GM12878 (cell line): ENCODE measurements around the gene DBR1. TPM values are rescaled to one million over a fixed set of nuclear protein-coding genes. Genes with fewer than 3 reads are reported as not detected.

ENCODE experiments used
- BMI1 ChIP-seq: fragments of 450-650 bp; IDR thresholded peaks from 2 replicates; pipeline ENCODE4 v1.6.1; 2016; ENCODE audit warnings: mild to moderate bottlenecking, moderate library complexity, borderline replicate concordance
- CBX5 ChIP-seq: sonication (generic); IDR thresholded peaks from 2 replicates; pipeline ENCODE4 v1.6.1; 2016; ENCODE audit warnings: low read depth, moderate library complexity, mild to moderate bottlenecking, inconsistent platforms
- CHD1 ChIP-seq: IDR thresholded peaks from 2 replicates; pipeline ENCODE4 v1.6.1; 2012; ENCODE audit warnings: low read depth, low read length, improper control_type of control experiment
- CUX1 ChIP-seq: IDR thresholded peaks from 2 replicates; pipeline ENCODE4 v1.6.1; 2012; ENCODE audit warnings: improper control_type of control experiment, low read depth, low read length; ENCODE audit not compliant: insufficient replicate concordance
- DPF2 ChIP-seq: fragments of 450-650 bp; IDR thresholded peaks from 2 replicates; pipeline ENCODE4 v1.6.1; 2017; ENCODE audit warnings: mild to moderate bottlenecking
- EGR1 ChIP-seq, 2 experiments: IDR thresholded peaks; 1 replicate in 1 of 2; 2 replicates in 1 of 2; pipeline ENCODE4 v1.6.1; 2011 to 2012; ENCODE audit warnings: low read depth in 2 of 2, low read length in 2 of 2, borderline replicate concordance in 1 of 2, mild to moderate bottlenecking in 1 of 2, moderate library complexity in 1 of 2
- EP300 ChIP-seq, 2 experiments: fragments of 150-350 bp in 1 of 2; IDR thresholded peaks; 2 replicates each; pipeline ENCODE4 v1.6.1; 2011 to 2012; ENCODE audit warnings: low read depth in 2 of 2, low read length in 2 of 2, borderline replicate concordance in 1 of 2, improper control_type of control experiment in 1 of 2, inconsistent platforms in 1 of 2; ENCODE audit not compliant: control insufficient read depth in 1 of 2
- HSF1 ChIP-seq: fragments of 150-350 bp; IDR thresholded peaks from 2 replicates; pipeline ENCODE4 v1.6.1; 2014; ENCODE audit warnings: mild to moderate bottlenecking, low read depth, low read length
- JUND ChIP-seq: IDR thresholded peaks from 2 replicates; pipeline ENCODE4 v1.6.1; 2012; ENCODE audit warnings: low read depth, mild to moderate bottlenecking, low read length, improper control_type of control experiment, moderate library complexity
- MEF2B ChIP-seq: fragments of 450-650 bp; IDR thresholded peaks from 2 replicates; pipeline ENCODE4 v1.6.1; 2018; ENCODE audit warnings: mild to moderate bottlenecking, moderate library complexity; ENCODE audit not compliant: partially characterized antibody, poor library complexity, severe bottlenecking
- MTA2 ChIP-seq: fragments of 450-650 bp; IDR thresholded peaks from 2 replicates; pipeline ENCODE4 v1.6.1; 2016; ENCODE audit warnings: low read depth, mild to moderate bottlenecking, moderate library complexity
- RBBP5 ChIP-seq: fragments of 200-600 bp; sonication (generic); conservative IDR thresholded peaks from 2 replicates; pipeline ENCODE4 v1.6.1; 2016
- RFX5 ChIP-seq: IDR thresholded peaks from 2 replicates; pipeline ENCODE4 v1.6.1; 2011; ENCODE audit warnings: low read depth, low read length, improper control_type of control experiment
- SIN3A ChIP-seq: IDR thresholded peaks from 2 replicates; pipeline ENCODE4 v1.6.1; 2012; ENCODE audit warnings: low read depth, low read length, improper control_type of control experiment
- SPI1 ChIP-seq: IDR thresholded peaks from 2 replicates; pipeline ENCODE4 v1.6.1; 2011; ENCODE audit warnings: low read depth, mild to moderate bottlenecking, low read length, moderate library complexity, borderline replicate concordance; ENCODE audit not compliant: insufficient read depth
- SUZ12 ChIP-seq: fragments of 200-600 bp; sonication (generic); IDR thresholded peaks from one replicate; pipeline ENCODE4 v1.6.1; 2018; ENCODE audit warnings: antibody characterized with exemption, mild to moderate bottlenecking; ENCODE audit not compliant: unreplicated experiment
- TARDBP ChIP-seq: IDR thresholded peaks from 2 replicates; pipeline ENCODE4 v1.6.1; 2016; ENCODE audit warnings: borderline replicate concordance
- ZNF207 ChIP-seq: fragments of 450-650 bp; IDR thresholded peaks from 2 replicates; pipeline ENCODE4 v1.6.1; 2014; ENCODE audit warnings: antibody characterized with exemption, mild to moderate bottlenecking, borderline replicate concordance
- ZNF24 ChIP-seq: fragments of 450-650 bp; IDR thresholded peaks from 2 replicates; pipeline ENCODE4 v1.6.1; 2017; ENCODE audit warnings: antibody characterized with exemption, mild to moderate bottlenecking
- polyA plus RNA-seq, 11 experiments: library from polyadenylated mRNA; depleted of rRNA in 4 of 11; unstranded in 6 of 11; stranded (reverse) in 5 of 11; fragments of >200 nt; fragmentation: Nextera tagmentation in 4 of 11; fragmentation: Illumina TruSeq in 1 of 11; extraction: Ambion mirVana in 4 of 11; extraction: Trizol in 1 of 11; gene quantifications; 1 replicate in 1 of 11; 2 replicates in 10 of 11; pipeline versions ENCODE4 v1.2.1 to v1.2.3, GENCODE V29; 2011 to 2016; ENCODE audit warnings: inconsistent platforms in 2 of 11, missing spikeins in 2 of 11, low read depth in 1 of 11
- total RNA-seq, 4 experiments: library from RNA; depleted of rRNA in 3 of 4; stranded (reverse); fragments of >200 nt in 3 of 4; fragmentation: Illumina TruSeq in 1 of 4; extraction: Trizol in 1 of 4; gene quantifications; 2 replicates each; pipeline versions ENCODE4 v1.2.1 to v1.2.3, GENCODE V29; 2013 to 2021
- TF ChIP-seq, protein P1 (sequence below): IDR thresholded peaks from 2 replicates; pipeline ENCODE4 v1.6.1; 2012; ENCODE audit warnings: low read length, inconsistent platforms
- TF ChIP-seq, protein P2 (sequence below): IDR thresholded peaks from 2 replicates; pipeline ENCODE4 v1.6.1; 2012; ENCODE audit warnings: low read depth, low read length, improper control_type of control experiment

Gene DBR1
- total and polyA plus RNA-seq, 10 of the 15 experiments (the other 5 are each of a cell fraction or from before 2014, with no cell fraction given), result 4.1 to 17.3 (median 15.8) TPM

DNA sequence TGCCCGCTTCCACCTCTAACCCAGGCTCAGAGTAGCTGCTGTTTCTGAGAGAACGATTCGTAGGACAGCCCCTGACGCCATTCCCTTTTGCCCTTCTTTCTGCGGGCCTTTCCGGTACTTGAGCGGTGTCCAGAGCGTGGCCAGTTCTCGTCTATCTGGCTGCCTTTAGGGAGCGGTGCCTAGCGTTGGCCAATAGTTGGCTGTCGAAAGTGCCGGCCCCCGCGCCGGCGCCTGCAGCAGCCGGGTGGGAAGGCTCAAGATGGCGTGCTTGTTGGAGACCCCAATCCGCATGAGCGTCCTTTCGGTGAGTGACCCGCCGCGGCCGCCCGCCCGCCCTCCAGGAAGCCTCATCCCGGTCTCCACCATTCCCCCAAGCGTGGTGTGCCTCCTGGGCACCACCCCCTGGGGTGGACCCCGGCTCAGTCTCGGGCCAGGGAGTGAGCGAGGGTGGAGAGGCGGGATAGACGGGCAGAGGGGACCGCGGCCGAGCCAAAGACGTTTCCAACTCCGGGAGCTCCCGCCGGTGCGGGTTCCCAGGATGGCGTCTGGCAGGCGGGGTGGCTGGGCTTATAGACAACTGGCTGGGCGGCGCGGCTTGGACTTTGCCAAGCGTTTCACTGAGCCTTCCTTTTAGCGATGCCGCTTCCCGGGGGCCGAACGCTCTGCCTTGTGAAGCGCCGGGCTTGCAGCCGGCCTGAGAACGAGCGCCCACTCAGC, 12.7 kb upstream of the DBR1 start, which contains the start of gene ARMC8 (continued):
- no peak for TF ChIP-seq CUX1
- peak; percentile 63 for TF ChIP-seq MEF2B
- TF ChIP-seq CHD1, result no peak
- TF ChIP-seq, protein P1, sequence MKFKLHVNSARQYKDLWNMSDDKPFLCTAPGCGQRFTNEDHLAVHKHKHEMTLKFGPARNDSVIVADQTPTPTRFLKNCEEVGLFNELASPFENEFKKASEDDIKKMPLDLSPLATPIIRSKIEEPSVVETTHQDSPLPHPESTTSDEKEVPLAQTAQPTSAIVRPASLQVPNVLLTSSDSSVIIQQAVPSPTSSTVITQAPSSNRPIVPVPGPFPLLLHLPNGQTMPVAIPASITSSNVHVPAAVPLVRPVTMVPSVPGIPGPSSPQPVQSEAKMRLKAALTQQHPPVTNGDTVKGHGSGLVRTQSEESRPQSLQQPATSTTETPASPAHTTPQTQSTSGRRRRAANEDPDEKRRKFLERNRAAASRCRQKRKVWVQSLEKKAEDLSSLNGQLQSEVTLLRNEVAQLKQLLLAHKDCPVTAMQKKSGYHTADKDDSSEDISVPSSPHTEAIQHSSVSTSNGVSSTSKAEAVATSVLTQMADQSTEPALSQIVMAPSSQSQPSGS, result no peak
- no peak for TF ChIP-seq SIN3A
- TF ChIP-seq EGR1 (IDR thresholded peaks at IDR 0.05; ENCODE audit: borderline replicate concordance in 1 of 2, low read depth in 2 of 2, low read length in 2 of 2), result no peak
- 0 out of 2 replicates have a peak, but pooled peaks have one; percentile 44 for TF ChIP-seq ZNF24
- TF ChIP-seq DPF2, result peak; percentile 53
- no peak for TF ChIP-seq RFX5
- no peak for TF ChIP-seq JUND
- TF ChIP-seq ZNF207, result no peak
- TF ChIP-seq CBX5, result no peak
- TF ChIP-seq RBBP5, result 0 out of 2 replicates have a peak, but pooled peaks have one; percentile 80
- peak in 1 of 2 experiments; percentile 99; a peak in 2 of 4 replicates for TF ChIP-seq EP300 (IDR thresholded peaks at IDR 0.05; ENCODE audit: borderline replicate concordance in 1 of 2, control insufficient read depth in 1 of 2, low read depth in 2 of 2, low read length in 2 of 2)
- TF ChIP-seq HSF1, result no peak
- TF ChIP-seq TARDBP, result no peak
- TF ChIP-seq MTA2, result peak; percentile 57; the same call in 1 of the 2 replicates
- TF ChIP-seq, protein P2, sequence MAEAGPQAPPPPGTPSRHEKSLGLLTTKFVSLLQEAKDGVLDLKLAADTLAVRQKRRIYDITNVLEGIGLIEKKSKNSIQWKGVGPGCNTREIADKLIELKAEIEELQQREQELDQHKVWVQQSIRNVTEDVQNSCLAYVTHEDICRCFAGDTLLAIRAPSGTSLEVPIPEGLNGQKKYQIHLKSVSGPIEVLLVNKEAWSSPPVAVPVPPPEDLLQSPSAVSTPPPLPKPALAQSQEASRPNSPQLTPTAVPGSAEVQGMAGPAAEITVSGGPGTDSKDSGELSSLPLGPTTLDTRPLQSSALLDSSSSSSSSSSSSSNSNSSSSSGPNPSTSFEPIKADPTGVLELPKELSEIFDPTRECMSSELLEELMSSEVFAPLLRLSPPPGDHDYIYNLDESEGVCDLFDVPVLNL, result no peak
- no peak for TF ChIP-seq SPI1
- TF ChIP-seq BMI1, result no peak
- TF ChIP-seq SUZ12, result no peak
